GM21515 (cell line): Measurements from ENCODE around the gene XPNPEP2.

Experiments used
- ATAC-seq: cut with Tn5 transposase; IDR thresholded peaks from one replicate; pipeline ENCODE4 v1.9.1; 2021; ENCODE audit not compliant: unreplicated experiment

Gene XPNPEP2

DNA sequence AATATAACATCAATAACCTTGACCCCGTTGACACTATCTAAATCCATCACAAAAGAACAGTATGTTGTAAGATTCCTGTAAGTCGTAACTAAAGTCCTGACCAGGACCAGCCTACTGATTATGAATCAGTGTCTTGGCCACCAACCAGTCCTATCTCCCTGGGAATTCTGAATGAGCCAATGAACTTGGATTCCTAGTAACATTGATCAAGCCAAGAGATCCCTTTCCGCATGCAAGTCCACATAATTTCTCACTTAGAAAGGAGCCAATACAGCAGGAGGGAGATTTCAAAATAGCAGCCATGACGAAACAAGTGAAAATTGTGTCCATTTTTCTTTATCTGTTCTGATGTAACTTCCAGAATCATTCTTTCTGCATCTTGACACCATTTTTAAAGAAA lies 9.5 kb downstream of the XPNPEP2 start:
- ATAC-seq, result no peak

DNA sequence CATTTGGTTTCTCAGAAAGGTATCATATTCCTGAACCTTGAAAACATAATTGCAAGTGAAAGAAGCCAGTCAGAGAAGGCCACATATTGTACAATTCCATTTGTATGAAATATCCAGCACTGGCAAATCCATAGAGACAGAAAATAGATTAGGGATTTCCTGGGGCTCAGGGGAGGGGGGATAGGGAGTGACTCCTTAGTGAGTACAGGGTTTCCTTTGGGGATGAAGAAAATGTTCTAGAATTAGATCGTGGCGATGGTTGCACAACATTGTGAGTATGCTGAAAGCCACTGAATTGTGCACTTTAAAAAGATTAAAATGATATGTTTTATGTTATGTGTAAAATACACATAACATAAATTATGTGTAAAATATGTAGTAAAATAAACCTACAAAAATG lies 10.3 kb downstream of the XPNPEP2 start:
- ATAC-seq, result no peak

DNA sequence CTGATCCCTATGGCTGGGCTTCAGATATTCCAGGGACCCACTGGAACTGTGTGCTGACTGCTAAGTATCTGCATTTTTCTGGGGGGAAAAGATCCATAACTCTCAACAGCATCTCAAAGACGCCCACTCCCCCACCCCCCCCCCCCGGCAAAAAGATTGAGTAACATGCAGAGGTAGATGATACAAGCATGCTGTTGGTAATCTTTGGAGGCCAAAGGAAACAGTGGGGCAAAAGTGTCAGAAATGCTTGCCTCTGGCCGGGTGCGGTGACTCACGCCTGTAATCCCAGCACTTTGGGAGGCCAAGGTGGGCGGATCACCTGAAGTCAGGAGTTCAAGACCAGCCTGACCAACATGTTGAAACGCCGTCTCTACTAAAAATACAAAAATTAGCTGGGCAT lies 12.2 kb downstream of the XPNPEP2 start:
- no peak for ATAC-seq

DNA sequence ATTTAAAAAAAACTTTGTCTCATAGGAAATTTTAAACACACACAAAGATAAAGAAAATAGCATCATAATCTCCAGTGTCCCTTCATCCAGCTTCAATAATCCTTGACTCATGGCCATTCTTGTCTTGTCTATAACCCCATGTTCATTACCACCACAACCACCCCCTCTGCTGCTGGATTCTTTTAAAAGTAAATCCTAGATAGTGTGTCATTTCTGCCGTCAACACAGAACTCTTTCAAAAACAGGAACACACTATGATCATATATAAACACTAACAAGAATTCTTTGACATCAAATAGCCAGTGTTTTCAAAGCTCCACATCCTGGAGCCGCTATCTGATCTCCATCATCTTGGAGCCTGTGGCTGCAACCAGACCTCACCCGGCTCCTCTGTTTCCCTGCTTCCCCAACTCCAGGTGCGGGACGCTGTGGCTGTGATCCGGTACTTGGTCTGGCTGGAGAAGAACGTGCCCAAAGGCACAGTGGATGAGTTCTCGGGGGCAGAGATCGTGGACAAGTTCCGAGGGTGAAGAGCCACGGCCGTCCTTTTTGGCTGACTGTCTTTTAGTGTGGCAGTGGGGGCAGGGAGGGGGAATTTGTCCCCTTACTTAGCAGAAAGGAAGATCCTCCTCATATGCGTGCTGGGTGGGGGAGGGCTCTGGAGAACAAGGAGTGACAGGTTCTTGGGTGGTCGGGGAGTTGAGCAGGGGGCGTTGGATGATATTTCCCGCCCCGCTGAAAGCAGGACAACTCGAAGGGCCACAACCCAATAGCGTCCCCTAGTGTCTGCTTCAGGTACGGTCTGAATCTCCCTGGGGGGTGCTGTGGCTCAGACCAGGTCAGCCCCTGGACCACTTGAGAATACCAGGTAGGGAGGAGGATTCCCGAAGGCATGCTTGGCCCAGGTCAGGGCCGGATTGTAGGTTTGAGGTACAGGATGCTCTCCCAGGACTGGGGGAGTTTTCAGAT lies 15.6 kb downstream of the XPNPEP2 start:
- no peak for ATAC-seq

DNA sequence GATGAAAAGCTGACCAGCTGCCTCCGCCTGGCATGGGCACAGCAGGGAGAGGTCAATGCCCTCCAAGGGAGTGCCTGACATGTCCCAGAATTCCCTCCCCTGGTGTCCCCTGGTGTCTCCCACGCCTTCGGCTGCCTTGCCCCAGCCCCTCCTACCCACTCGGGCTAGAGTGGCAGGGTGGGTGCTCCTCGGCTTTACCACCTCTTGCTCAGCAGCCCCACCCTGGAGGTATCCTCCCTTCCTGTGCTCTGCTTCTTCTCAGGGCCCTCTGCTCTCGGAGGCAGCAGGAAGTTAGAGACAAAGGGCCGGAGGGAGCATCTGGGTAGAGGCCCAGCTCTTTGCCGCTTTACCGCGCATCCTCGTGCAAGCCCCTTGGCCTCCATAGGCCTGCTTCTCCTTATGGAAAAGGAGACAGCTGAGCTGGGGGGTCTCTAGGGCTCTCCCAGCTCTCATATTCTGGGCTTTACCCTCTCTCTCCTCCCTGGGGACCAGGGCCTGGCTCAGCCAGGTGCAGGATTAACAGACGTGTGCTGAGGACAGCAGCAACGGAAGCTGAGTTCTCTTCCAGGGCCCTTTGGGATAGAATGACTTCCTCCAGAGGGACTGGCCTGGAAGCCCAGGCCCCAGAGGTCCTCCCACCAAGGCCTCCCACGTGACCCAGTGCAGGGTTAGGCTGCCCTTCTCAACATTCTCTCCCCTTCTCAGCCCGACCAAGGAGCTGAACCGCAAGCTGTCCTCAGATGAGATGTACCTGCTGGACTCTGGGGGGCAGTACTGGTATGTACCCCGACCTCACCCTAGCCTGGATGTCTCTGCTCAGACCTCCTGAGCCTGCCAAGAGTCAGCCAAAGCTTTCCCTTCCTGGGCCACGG lies 17.2 kb downstream of the XPNPEP2 start:
- ATAC-seq, result no peak

DNA sequence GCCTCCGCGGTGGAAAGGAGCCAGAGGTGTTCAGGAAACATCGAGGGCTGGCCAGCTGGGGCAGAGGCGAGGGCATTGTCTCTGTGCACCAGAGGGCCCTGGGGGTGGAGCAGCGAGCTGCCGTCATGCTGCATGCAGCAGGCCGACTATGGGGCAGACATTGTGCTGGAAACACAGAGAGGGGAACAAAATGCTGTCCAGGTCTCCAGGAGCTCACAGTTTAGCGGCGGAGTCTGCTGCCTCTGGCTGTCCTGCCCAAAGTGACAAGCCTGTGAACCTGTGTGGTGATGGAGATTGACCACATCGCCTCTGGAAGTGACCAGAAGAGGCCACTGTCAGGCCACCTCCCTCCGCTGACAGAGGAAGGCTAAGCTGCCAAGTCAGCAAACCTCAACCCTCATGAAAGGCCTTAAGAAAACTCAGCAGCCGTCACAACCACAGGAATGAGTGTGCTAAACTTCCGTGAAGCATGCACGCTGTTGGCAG lies 20.8 kb downstream of the XPNPEP2 start:
- ATAC-seq, result no peak

DNA sequence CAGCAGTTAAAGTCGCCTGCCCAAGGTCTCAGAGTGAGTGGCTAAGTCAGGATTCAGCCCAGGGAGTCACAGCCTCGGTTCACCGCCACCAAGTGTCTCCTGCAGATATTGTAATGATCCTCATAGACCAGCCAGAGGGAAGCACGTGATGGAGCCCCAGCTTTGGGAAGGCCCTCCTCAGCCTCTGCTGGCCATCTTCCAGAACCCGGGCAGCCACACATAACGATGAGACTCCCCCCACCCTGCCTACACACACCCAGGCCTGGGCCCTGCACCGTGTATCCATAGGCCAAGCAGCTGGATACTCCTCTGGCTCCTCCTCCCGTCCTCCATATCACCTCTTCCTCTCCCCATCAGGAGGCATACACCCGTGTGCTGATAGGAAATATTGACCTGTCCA lies 21.4 kb downstream of the XPNPEP2 start:
- ATAC-seq, result no peak

DNA sequence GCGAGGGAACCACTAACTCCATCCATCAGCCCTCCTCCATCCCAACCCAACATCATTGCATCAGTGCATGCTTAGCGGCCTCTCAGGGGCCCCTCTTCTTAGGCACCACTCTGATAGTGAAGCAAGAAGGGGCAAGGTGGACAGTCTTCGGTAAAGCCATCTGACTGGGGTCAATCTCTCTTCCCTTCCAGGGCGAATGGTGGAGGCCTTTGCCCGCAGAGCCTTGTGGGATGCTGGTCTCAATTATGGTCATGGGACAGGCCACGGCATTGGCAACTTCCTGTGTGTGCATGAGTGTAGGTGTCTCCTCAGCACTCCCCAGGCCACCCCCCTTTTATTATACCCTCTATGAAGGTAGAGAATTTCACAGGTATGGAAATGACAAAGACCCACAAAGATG lies 22.2 kb downstream of the XPNPEP2 start:
- ATAC-seq, result no peak

DNA sequence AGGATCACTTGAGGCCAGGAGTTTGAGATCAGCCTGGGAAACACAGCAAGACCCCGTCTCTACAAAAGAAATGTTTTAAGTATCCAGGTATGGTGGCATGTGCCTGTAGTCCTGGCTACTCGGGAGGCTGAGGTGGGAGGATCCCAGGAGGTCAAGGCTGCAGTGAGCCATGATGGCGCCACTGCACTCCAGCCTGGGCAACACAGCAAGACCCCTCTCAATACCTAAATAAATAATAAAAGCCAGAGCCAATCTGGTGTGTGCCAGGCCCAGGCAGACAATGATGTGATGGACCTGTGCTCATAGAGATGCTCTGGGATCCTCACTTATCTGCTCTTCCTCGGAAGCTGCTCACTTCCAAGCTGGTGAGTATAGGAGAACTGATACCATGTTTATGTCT lies 22.8 kb downstream of the XPNPEP2 start:
- ATAC-seq, result no peak

DNA sequence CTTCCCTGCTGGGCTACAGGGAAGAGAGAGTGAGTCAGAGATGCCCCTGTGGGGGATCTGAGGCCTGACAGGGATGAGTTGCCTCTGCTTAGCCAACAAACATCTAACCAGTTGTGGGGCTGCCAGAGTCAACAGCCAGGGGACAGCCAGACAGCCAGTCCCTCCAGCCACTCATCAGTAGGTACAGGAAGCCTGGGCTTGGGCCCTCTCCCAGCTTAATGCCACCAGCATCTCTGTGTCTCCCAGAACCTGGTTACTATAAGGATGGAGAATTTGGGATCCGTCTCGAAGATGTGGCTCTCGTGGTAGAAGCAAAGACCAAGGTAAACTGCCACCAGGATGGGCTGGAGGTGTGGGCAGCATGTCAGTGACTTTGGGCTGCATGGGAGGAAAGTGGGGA lies 23.7 kb downstream of the XPNPEP2 start:
- no peak for ATAC-seq

DNA sequence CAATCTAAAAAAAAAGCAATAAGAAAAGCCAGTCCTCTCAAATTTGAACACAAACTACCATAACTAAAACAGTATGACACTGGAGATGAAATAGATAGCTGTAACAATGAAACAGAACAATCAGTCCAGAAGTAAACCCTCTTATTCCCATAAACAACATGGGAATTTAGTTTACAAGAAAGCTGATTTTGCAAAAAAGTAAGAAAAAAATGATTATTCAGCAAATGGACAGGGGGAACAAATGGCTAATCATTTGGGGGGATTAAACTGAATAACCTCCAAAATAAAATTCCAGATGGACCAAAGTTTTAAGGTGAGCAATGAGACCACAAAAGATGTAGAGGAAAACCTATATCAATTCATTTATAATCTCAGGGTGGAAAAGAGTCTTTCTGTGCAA lies 24.9 kb downstream of the XPNPEP2 start:
- ATAC-seq, result no peak

DNA sequence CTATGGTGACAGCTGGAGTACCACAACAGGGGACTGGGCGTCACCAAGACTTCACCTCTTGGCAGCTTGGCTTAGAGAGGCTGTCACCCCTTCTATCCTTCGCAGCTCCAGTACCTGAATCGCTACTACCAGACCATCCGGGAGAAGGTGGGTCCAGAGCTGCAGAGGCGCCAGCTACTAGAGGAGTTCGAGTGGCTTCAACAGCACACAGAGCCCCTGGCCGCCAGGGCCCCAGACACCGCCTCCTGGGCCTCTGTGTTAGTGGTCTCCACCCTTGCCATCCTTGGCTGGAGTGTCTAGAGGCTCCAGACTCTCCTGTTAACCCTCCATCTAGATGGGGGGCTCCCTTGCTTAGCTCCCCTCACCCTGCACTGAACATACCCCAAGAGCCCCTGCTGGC lies 29.4 kb downstream of the XPNPEP2 start:
- no peak for ATAC-seq

DNA sequence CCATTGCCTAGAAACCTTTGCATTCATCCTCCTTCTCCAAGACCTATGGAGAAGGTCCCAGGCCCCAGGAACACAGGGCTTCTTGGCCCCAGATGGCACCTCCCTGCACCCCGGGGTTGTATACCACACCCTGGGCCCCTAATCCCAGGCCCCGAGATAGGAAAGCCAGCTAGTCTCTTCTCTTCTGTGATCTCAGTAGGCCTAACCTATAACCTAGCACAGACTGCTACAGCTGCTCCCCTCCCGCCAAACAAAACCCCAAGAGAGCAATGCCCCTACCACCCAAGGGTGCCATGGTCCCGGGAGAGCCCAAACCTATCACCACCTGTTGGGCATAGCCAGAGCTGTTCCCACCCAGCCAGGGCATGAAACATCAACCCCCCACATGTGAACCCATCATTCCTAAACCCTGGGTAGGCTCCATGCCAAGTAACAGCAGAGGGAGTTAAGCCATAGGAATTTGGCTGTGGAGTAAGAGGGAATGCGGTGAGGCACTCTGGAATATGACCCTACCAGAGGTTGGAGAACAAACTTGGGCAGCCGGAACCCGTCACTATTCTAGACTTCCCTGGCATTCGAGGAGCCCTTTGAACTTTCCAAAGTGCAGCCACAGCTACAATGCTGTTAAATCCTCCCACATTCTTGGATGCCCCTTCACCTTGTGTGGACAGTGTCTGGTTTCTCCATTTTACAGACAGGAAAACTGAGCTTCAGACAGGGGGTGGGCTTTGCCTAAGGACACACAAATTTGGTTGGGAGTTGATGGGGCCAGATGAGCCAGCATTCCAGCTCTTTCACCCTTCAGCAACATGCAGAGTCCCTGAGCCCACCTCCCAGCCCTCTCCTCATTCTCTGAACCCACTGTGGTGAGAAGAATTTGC lies 30.0 kb downstream of the XPNPEP2 start:
- ATAC-seq, result no peak

DNA sequence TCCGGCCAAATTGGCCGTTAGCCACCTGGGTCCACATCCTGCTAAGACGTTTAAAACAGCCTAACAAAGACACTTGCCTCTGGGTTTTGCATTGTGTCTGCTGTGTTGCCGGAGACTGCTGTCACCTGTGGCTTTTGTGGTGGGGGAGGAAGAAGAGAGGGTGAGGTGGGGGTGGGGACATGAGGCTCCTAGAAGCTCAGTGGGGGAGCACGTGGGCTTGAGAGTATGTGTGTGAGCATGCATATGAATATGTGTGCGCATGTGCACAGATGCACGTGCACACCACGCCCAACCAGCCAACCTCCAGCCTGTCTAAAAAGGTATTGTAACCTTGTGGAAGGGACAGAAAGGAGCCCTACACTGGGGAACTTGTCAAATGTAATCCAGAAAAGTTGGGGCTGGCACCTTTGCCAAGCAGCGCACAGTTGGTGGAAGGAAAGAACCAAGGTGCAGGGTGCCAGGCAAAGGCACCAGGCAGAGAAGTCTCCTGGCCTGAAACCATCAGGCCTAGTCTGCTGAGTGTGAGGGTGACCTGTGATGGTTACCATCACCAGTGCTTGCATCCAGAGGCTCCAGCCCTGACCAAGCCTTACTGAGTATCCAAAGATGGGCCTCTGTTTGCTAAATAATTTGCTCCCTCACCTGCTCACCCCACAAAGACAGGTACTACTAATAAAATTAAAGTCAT lies 30.8 kb downstream of the XPNPEP2 start:
- no peak for ATAC-seq

DNA sequence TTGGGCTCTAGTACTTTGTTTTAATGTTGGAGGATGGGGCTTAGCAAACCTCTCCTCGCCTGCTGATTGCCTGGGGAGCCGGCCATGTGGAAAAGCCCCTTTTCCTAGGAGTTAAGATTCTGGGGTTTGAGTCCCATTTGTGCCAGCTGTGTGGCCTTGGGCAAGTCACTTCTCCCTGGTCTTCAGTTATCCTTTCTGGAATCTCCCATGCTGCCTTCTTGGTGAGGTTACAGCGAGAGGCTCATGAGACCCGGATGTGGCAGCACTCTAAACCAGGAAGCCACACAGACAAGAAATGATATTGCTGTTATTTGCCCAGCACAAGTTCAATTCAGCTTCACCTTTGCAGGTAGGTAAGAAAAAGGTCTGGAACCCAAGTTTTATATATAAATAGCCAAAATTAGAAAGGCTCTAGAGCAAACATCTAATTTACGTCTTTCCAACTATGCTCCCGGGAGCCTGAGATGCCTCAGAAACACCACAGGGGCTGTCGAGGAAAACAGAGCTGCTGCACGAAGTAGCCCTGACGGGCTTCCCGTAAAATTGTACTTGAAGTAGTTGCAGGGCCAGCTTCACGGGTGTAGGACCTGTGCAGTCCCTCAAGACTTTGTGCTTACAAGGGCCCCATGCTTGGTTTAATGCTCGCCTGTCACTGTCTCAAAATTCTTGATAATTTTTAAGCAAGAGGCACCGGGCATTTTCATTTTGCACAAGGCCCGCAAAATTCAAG lies 32.7 kb downstream of the XPNPEP2 start:
- ATAC-seq, result no peak

DNA sequence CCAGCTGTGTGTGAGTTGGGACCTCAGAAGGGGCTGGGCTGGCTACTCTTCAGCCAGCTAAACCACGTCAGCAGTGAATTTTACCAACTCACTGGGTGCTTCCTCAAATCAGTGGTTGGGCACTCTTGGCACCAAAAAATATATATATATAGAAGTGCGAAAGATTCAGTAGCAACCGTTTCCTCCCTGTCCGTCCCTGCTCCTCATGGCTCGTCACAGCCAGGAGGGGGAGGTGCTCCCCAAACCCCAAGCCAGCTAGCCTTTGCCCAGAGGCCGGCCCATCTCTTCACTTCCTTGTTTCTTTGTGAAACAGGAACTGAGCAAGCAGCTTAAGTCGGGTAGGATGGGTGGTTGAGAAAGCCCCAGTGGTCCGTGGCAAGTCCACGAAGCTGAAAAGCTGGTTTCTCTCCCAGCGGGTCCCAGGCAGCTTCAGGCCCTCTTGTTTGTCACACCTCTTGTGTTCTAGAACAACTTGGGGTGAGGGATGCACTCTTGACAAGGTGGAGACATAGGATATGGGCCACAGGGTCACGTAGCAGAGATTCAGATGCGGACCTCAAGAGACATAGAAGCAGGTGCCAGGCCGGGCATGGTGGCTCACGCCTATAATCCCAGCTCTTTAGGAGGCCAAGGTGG lies 34.1 kb downstream of the XPNPEP2 start:
- peak; percentile 71 for ATAC-seq

DNA sequence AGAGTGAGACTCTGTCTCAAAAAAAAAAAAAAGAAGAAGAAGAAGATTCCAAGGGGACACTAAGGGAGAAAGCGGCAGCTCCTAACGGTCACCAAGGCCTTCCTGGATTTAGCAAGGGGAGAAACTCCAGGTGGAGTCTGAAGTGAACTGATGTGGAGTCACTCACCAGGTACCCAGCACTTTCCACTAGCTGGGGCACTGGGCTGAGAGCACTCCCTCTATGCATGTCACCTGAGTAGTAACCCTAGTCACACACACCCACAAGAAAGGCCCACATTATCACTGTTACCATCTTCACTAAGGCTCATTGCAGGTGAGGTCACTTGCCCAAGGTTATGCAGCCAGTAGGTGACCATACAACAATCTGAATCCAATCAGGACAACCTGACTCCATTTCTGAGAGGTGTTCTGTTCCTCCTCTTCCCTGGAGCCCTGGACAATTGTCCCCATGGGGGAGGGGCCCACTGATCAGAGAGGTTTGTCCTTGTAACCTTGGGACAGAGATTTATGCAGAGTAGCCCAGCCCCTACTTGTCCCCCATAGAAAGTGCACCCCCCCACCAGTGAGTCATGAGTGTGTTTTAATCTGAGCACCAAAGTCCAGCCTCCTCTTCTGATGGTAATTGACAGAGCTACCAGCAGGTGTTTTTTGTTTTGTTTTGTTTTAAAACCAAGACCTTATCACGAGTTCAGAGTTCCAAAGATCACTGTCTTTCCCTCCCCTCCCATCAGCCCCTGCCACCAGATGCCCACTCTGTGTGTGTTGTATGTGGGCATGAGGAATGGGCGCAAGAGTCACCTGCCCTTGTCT lies 35.1 kb downstream of the XPNPEP2 start:
- ATAC-seq, result no peak
